Measurements from ENCODE around the gene CC2D1A.

GRCh38 chr19:13974073-13974472 lies 68.1 kb downstream of the CC2D1A start:
- no peak for TF ChIP-seq EZH2 (IDR thresholded peaks at IDR 0.05; ENCODE audit: insufficient read depth, poor library complexity, severe bottlenecking)
- no peak for TF ChIP-seq EZH2phosphoT487 (IDR thresholded peaks at IDR 0.05; ENCODE audit: insufficient read depth, low read depth)
